OCI-LY1 (cell line): ENCODE results near the gene FBXO15.

Experiments used
- EZH2 ChIP-seq: fragments of 200-600 bp; sonication (generic), shearing (Covaris generic); IDR thresholded peaks from 2 replicates; pipeline ENCODE4 v1.8.0; 2017; ENCODE audit warnings: borderline replicate concordance, mixed run types, mild to moderate bottlenecking, antibody characterized with exemption, low read length, moderate library complexity, mixed read lengths
- TF ChIP-seq, protein P1 (sequence below): fragments of 200-600 bp; sonication (generic), shearing (Covaris generic); IDR thresholded peaks from 2 replicates; pipeline ENCODE4 v1.5.1; 2017; ENCODE audit warnings: mild to moderate bottlenecking, antibody characterized with exemption, low read length, moderate library complexity, mixed read lengths

GRCh38 chr18:74154716-74155115, 7.1 kb upstream of the FBXO15 start:
- TF ChIP-seq, protein P1, sequence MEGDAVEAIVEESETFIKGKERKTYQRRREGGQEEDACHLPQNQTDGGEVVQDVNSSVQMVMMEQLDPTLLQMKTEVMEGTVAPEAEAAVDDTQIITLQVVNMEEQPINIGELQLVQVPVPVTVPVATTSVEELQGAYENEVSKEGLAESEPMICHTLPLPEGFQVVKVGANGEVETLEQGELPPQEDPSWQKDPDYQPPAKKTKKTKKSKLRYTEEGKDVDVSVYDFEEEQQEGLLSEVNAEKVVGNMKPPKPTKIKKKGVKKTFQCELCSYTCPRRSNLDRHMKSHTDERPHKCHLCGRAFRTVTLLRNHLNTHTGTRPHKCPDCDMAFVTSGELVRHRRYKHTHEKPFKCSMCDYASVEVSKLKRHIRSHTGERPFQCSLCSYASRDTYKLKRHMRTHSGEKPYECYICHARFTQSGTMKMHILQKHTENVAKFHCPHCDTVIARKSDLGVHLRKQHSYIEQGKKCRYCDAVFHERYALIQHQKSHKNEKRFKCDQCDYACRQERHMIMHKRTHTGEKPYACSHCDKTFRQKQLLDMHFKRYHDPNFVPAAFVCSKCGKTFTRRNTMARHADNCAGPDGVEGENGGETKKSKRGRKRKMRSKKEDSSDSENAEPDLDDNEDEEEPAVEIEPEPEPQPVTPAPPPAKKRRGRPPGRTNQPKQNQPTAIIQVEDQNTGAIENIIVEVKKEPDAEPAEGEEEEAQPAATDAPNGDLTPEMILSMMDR: no peak
- TF ChIP-seq EZH2: no peak
